Neural crest cell (in vitro differentiated cells): ENCODE data around the gene NUP50. TPM values are rescaled to one million over a fixed set of nuclear protein-coding genes. Genes with fewer than 3 reads are reported as not detected.

ENCODE experiments used
- DNase-seq: peaks from one replicate; pipeline ENCODE4 v3.0.0; 2021; ENCODE audit warnings: low read depth, mixed read lengths, low spot score
- H3K27ac Mint-ChIP-seq: one replicate; pipeline ENCODE4 v1.8.0; 2021; ENCODE audit warnings: mild to moderate bottlenecking, mixed read lengths; ENCODE audit not compliant: unreplicated experiment
- H3K27me3 Mint-ChIP-seq: 2 replicates; pipeline ENCODE4 v1.8.0; 2021; ENCODE audit warnings: low read depth, mild to moderate bottlenecking, mixed read lengths
- H3K36me3 Mint-ChIP-seq: 2 replicates; pipeline ENCODE4 v1.8.0; 2021; ENCODE audit warnings: low read depth, mild to moderate bottlenecking, mixed read lengths
- H3K4me1 Mint-ChIP-seq: 2 replicates; pipeline ENCODE4 v1.8.0; 2021; ENCODE audit warnings: mixed read lengths
- H3K4me3 Mint-ChIP-seq: one replicate; pipeline ENCODE4 v1.8.0; 2021; ENCODE audit warnings: mild to moderate bottlenecking, mixed read lengths
- H3K9me3 Mint-ChIP-seq: 2 replicates; pipeline ENCODE4 v1.8.0; 2021; ENCODE audit warnings: mixed read lengths
- CTCF ChIP-seq: fragments of 200-600 bp; sonication (generic); conservative IDR thresholded peaks from 2 replicates; pipeline ENCODE4 v1.5.0; 2021; ENCODE audit warnings: antibody characterized with exemption, mild to moderate bottlenecking
- total RNA-seq: library from RNA; stranded (reverse); gene quantifications from 2 replicates; pipeline ENCODE4 v1.2.1, GENCODE V29; 2021

The NUP50 gene
- total RNA-seq, 1 donor from 2014 or later: 128 TPM

- Mint-ChIP-seq H3K4me3 (no peak overlapping the region), H3K27me3 (no peaks in the 10 kb centered on the region), H3K9me3 (no peaks in the 10 kb centered on the region), H3K27ac (no peak overlapping the region), H3K4me1 (peaks cover 61% of the 10 kb centered on the region), H3K36me3 (no peaks in the 10 kb centered on the region)
- no peak for TF ChIP-seq CTCF
- DNase-seq: no peak
Measured at GRCh38 chr22:45216133-45217003, 52.6 kb downstream of the NUP50 start.

- DNase-seq: no peak
- Mint-ChIP-seq H3K27me3 (no peaks in the 10 kb centered on the region), H3K36me3 (no peaks in the 10 kb centered on the region), H3K9me3 (no peaks in the 10 kb centered on the region), H3K4me1 (peaks cover 54% of the 10 kb centered on the region), H3K4me3 (no peak overlapping the region), H3K27ac (no peak overlapping the region)
- TF ChIP-seq CTCF: no peak
Measured at GRCh38 chr22:45217345-45217744, 53.6 kb downstream of the NUP50 start.

GRCh38 chr22:45217806-45218205, 54.1 kb downstream of the NUP50 start:
- peaks cover 53% of the 10 kb centered on the region for H3K4me1 Mint-ChIP-seq
- no peak for TF ChIP-seq CTCF
- H3K27ac Mint-ChIP-seq: no peak overlapping the region
- no peaks in the 10 kb centered on the region for H3K27me3 Mint-ChIP-seq
- no peaks in the 10 kb centered on the region for H3K9me3 Mint-ChIP-seq
- H3K36me3 Mint-ChIP-seq: no peaks in the 10 kb centered on the region
- DNase-seq: no peak
- H3K4me3 Mint-ChIP-seq: no peak overlapping the region

DNA sequence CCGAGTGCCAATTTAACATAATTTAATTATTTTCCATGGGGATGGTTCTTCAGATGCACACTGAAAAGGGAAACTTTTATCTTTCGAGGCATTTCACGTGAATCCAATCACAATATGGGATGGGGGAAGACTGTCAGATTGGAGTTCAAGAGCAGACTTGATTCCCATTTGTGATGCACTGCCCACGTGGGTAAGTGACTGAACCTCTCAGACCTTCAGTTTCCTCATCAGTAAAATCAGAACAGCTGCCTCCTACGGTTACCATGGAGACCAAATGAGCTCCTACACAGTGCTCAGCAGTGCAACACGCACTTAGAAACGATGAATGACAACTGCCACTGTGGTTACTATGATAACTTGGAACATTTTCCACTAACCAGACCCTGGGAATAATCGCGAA, 55.3 kb downstream of the NUP50 start:
- TF ChIP-seq CTCF: no peak
- no peak for DNase-seq
- H3K9me3 Mint-ChIP-seq: no peaks in the 10 kb centered on the region
- H3K4me1 Mint-ChIP-seq: peaks cover 54% of the 10 kb centered on the region
- H3K4me3 Mint-ChIP-seq: no peak overlapping the region
- no peaks in the 10 kb centered on the region for H3K27me3 Mint-ChIP-seq
- H3K36me3 Mint-ChIP-seq: no peaks in the 10 kb centered on the region
- H3K27ac Mint-ChIP-seq: no peak overlapping the region

DNA sequence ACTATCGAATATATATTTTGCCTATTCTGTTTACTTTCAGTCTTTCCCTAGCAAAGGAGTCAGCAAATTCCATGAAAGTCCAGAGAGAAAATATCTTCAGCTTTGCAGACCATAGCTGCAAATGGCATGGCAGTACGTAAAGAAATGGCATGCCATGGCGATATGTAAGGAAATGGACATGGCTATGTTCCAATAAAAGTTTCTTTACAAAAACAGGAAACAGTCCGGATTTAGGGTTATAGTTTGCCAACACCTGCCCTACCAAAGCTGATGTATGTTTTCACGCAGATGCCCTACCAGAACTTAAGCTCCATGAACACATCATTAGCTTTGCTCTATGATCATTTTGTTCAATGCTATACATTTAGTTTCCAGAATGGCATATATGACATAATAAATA, 57.5 kb downstream of the NUP50 start:
- TF ChIP-seq CTCF: no peak
- H3K4me1 Mint-ChIP-seq: peaks cover 59% of the 10 kb centered on the region

More for the DNA sequence above, 57.5 kb downstream of the NUP50 start:
- H3K4me3 Mint-ChIP-seq: no peak overlapping the region
- peak overlapping the region; percentile 66 for H3K27ac Mint-ChIP-seq
- no peak for DNase-seq
- no peaks in the 10 kb centered on the region for H3K27me3 Mint-ChIP-seq
- H3K9me3 Mint-ChIP-seq: no peaks in the 10 kb centered on the region
- H3K36me3 Mint-ChIP-seq: no peaks in the 10 kb centered on the region
